RWPE2 (cell line): ENCODE measurements around the gene ANXA1.

ENCODE experiments used
- ATAC-seq: fragments of 200-7000 bp; cut with Tn5 transposase; 3 replicates; pipeline ENCODE4 v1.9.1; 2021; ENCODE audit warnings: low read depth
- DNase-seq: peaks from one replicate; pipeline ENCODE4 v3.0.0-alpha.2; 2020; ENCODE audit warnings: low spot score
- H3K27ac ChIP-seq: fragments of 450-650 bp; 2 replicates; pipeline ENCODE4 v1.5.1; 2017; ENCODE audit warnings: mild to moderate bottlenecking; ENCODE audit not compliant: poor library complexity, severe bottlenecking
- H3K27me3 ChIP-seq: fragments of 250-450 bp; sonication (Bioruptor Pico); 2 replicates; pipeline ENCODE4 v1.5.1; 2021; ENCODE audit warnings: mild to moderate bottlenecking, moderate library complexity; ENCODE audit not compliant: insufficient read depth, poor library complexity, severe bottlenecking
- H3K36me3 ChIP-seq: fragments of 250-450 bp; sonication (Bioruptor Pico); 2 replicates; pipeline ENCODE4 v1.5.1; 2020; ENCODE audit warnings: low read depth, mild to moderate bottlenecking, moderate library complexity
- H3K4me1 ChIP-seq: fragments of 250-450 bp; sonication (Bioruptor Pico); 2 replicates; pipeline ENCODE4 v1.5.1; 2021; ENCODE audit warnings: mild to moderate bottlenecking, moderate library complexity; ENCODE audit not compliant: insufficient read depth, poor library complexity, severe bottlenecking
- H3K4me3 ChIP-seq: fragments of 250-450 bp; sonication (Bioruptor Pico); 2 replicates; pipeline ENCODE4 v1.5.1; 2021; ENCODE audit warnings: mild to moderate bottlenecking, moderate library complexity; ENCODE audit not compliant: severe bottlenecking
- H3K9me3 ChIP-seq: fragments of 250-450 bp; sonication (Bioruptor Pico); 2 replicates; pipeline ENCODE4 v1.5.1; 2021; ENCODE audit warnings: mild to moderate bottlenecking, moderate library complexity; ENCODE audit not compliant: severe bottlenecking
- TF ChIP-seq, protein P1 (sequence below): fragments of 450-650 bp; IDR thresholded peaks from one replicate; pipeline ENCODE4 v1.5.1; 2017; ENCODE audit warnings: mild to moderate bottlenecking, moderate library complexity; ENCODE audit not compliant: poor library complexity, severe bottlenecking

Gene ANXA1

DNA sequence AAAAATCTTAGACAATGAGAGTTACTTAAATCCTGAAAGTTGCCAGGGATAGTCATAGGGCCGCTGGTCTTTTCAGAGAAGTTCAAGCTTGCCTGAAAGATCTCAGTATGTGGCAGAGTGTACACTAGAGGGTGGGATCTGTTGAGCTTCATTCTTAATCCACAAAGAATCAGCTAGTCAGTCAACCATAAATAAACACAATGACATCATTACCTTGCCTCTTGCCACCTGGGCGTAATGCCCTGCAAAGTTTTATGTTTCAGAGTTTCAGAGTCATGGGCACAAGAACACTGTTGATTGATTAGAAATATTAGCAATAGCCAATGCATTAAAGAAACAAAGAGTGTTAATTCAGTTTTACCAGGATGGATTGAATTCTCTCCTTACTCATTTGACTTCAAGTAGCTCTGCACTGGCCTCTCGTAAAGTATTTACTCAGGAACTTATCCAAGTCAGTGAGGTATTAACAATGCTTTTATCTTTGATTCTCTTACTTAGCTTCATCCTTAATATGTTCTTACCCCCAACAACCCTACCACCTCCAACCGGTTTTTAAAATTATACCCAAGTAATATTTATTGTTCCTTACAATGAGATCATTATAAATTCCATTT is 14.3 kb upstream of the ANXA1 start:
- Histone ChIP-seq H3K4me1 (peaks cover 61% of the 10 kb centered on the region), H3K27ac (peak overlapping the region; percentile 86), H3K9me3 (no peaks in the 10 kb centered on the region), H3K4me3 (no peak overlapping the region), H3K27me3 (no peaks in the 10 kb centered on the region), H3K36me3 (no peaks in the 10 kb centered on the region)
- TF ChIP-seq, protein P1, sequence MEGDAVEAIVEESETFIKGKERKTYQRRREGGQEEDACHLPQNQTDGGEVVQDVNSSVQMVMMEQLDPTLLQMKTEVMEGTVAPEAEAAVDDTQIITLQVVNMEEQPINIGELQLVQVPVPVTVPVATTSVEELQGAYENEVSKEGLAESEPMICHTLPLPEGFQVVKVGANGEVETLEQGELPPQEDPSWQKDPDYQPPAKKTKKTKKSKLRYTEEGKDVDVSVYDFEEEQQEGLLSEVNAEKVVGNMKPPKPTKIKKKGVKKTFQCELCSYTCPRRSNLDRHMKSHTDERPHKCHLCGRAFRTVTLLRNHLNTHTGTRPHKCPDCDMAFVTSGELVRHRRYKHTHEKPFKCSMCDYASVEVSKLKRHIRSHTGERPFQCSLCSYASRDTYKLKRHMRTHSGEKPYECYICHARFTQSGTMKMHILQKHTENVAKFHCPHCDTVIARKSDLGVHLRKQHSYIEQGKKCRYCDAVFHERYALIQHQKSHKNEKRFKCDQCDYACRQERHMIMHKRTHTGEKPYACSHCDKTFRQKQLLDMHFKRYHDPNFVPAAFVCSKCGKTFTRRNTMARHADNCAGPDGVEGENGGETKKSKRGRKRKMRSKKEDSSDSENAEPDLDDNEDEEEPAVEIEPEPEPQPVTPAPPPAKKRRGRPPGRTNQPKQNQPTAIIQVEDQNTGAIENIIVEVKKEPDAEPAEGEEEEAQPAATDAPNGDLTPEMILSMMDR = no peak
- DNase-seq = no peak
- peak; percentile 68 for ATAC-seq

DNA sequence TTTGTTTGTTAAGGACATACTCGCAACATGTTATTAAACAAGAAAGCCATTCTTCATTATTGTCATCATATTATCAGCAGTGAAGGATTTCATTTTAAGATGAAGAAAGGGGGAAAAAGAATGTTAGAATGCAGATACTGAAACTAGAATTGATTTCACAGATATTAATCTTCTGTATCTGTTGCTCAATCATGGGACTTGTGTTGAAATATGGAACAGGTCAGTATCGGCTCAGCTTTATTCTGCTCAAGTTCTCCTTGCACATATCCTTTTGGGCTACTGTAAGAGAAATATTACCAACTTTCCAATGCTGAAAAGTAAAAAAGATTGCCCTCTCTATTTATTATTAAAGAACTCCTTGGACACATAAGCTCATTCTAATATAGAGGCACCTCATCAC is 13.8 kb upstream of the ANXA1 start:
- Histone ChIP-seq H3K4me1 (peaks cover 56% of the 10 kb centered on the region), H3K9me3 (no peaks in the 10 kb centered on the region), H3K27ac (peak overlapping the region; percentile 86), H3K27me3 (no peaks in the 10 kb centered on the region), H3K36me3 (no peaks in the 10 kb centered on the region), H3K4me3 (no peak overlapping the region)
- DNase-seq = no peak
- ATAC-seq = no peak
- TF ChIP-seq, protein P1 = no peak

DNA sequence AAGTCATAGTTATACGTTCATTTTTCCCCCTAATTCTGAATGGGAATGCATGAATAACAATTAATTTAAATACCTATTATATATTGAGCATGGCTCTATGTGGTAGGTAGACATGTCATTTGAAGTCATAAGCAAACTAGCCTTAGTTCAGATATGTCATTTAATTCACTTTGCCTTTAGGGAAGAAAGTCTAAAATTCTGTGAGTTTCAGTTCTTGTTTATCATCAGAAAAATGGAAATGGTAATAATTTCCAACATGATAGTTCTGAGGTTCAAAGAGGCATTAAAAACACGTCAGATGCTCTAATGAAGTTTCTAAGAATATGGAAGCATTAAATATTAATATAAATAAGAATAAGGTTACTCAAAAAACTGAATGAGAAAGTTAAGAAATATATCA is 13.1 kb upstream of the ANXA1 start:
- no peak for ATAC-seq
- no peaks in the 10 kb centered on the region for H3K36me3 ChIP-seq
- H3K4me1 ChIP-seq = peaks cover 57% of the 10 kb centered on the region
- no peak overlapping the region for H3K4me3 ChIP-seq
- H3K27ac ChIP-seq = peak overlapping the region; percentile 86
- H3K27me3 ChIP-seq = no peaks in the 10 kb centered on the region
- no peaks in the 10 kb centered on the region for H3K9me3 ChIP-seq
- DNase-seq = no peak
- TF ChIP-seq, protein P1 = no peak

DNA sequence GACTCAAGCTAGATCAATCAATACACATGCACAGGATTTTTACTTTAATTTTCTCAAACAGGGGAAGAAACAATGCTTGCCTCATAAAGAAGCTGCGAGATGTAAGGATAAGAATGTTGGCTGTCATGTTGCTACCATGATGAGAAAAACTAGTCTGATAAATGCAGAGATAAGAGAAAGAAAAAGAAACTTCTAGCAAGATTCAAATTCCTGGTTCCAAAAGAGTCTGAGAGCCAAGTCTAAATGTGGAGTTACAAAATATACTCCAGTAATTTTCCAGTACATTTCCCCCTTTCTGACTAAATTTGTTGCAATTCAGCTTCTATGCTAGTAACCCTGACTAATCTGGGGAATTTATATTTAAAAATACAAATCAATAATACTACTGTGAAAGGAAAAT is 10.4 kb upstream of the ANXA1 start:
- H3K4me1 ChIP-seq = peaks cover 54% of the 10 kb centered on the region
- TF ChIP-seq, protein P1 = no peak
- no peaks in the 10 kb centered on the region for H3K9me3 ChIP-seq
- H3K27ac ChIP-seq = no peak overlapping the region
- ATAC-seq = no peak
- H3K36me3 ChIP-seq = no peaks in the 10 kb centered on the region
- no peaks in the 10 kb centered on the region for H3K27me3 ChIP-seq
- no peak for DNase-seq
- no peak overlapping the region for H3K4me3 ChIP-seq

DNA sequence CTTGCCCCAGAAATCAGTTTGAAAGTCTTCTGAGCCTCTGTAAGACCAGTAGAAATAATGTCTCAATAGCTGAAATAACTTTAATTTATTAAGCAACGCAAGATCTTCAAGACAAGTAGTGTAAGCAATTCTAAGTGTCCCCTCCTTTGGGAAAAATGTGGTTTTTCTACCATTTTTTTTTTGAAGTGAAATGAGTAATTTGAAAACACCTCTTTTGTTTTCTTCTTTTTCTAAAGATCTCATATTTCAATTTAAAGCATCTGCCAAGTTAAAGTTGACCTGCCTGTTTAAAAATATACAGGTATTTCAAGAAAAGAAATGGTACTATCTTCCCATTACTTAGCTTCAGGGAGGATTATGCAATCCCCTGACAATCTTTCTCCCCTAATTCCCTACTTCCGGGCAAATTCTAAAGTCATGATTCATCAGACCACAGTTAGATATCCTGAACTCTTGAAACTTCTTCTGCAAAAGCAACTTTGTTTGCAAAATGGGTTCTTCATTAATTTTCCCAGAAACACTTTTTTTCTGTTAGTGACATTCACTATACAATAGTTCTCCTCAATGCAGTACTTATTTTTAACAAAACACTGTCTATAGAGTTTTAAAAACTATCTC is 7.8 kb upstream of the ANXA1 start:
- Histone ChIP-seq H3K9me3 (no peaks in the 10 kb centered on the region), H3K36me3 (no peaks in the 10 kb centered on the region), H3K27me3 (no peaks in the 10 kb centered on the region), H3K4me3 (no peak overlapping the region), H3K4me1 (peaks cover 46% of the 10 kb centered on the region), H3K27ac (peak overlapping the region; percentile 86)
- DNase-seq (no peak), ATAC-seq (peak; percentile 87)
- TF ChIP-seq, protein P1 = no peak
